Ovary (tissue), 3 donors: ENCODE measurements around the gene RBM46.

Source experiments
- POLR2A ChIP-seq: fragments of 450-650 bp; IDR thresholded peaks from one replicate; pipeline ENCODE4 v1.6.1; 2017; ENCODE audit warnings: antibody characterized with exemption, mild to moderate bottlenecking, moderate library complexity
- TF ChIP-seq, protein P1 (sequence below), 3 donors: fragments of 450-650 bp in 2 of 3; fragments of 200-600 bp in 1 of 3; IDR thresholded peaks; one replicate each; pipeline versions ENCODE4 v1.5.1 to v1.8.0; 2016 to 2022; ENCODE audit warnings: antibody characterized with exemption in 3 of 3, mild to moderate bottlenecking in 1 of 3
- donor health status: DM: no; HTN: no; CAD: no.

GRCh38 chr4:154738426-154738825 is 42.6 kb upstream of the RBM46 start:
- TF ChIP-seq POLR2A, result no peak
- TF ChIP-seq, protein P1, sequence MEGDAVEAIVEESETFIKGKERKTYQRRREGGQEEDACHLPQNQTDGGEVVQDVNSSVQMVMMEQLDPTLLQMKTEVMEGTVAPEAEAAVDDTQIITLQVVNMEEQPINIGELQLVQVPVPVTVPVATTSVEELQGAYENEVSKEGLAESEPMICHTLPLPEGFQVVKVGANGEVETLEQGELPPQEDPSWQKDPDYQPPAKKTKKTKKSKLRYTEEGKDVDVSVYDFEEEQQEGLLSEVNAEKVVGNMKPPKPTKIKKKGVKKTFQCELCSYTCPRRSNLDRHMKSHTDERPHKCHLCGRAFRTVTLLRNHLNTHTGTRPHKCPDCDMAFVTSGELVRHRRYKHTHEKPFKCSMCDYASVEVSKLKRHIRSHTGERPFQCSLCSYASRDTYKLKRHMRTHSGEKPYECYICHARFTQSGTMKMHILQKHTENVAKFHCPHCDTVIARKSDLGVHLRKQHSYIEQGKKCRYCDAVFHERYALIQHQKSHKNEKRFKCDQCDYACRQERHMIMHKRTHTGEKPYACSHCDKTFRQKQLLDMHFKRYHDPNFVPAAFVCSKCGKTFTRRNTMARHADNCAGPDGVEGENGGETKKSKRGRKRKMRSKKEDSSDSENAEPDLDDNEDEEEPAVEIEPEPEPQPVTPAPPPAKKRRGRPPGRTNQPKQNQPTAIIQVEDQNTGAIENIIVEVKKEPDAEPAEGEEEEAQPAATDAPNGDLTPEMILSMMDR (IDR thresholded peaks at IDR 0.05), result no peak
